NCI-H2196 treated with DMSO at 0.1 percent for 48 hours (cell line): ENCODE measurements around the gene NECAB3.

Source experiments
- DNase-seq: peaks from one replicate; lab custom pipeline; 2025; ENCODE audit not compliant: unreplicated experiment; lab: John Stamatoyannopoulos, UW

Gene NECAB3

GRCh38 chr20:33679758-33680485 is 5.7 kb upstream of the NECAB3 start:
- no peak for DNase-seq

GRCh38 chr20:33677991-33678702 is 3.9 kb upstream of the NECAB3 start:
- DNase-seq, result no peak

- no peak for DNase-seq
Measured at GRCh38 chr20:33676652-33677645, 2.7 kb upstream of the NECAB3 start.

- no peak for DNase-seq
Measured at GRCh38 chr20:33676121-33676520, 1.9 kb upstream of the NECAB3 start.

- no peak for DNase-seq
Measured at GRCh38 chr20:33675136-33675959, 1.1 kb upstream of the NECAB3 start.

GRCh38 chr20:33673410-33674293 is 576 bp downstream of the NECAB3 start:
- DNase-seq, result no peak

- DNase-seq, result no peak
Measured at GRCh38 chr20:33673114-33673409, 1.2 kb downstream of the NECAB3 start.

- no peak for DNase-seq
Measured at GRCh38 chr20:33672426-33673113, 1.7 kb downstream of the NECAB3 start.

- DNase-seq, result no peak
Measured at GRCh38 chr20:33671573-33672288, 2.5 kb downstream of the NECAB3 start.

- no peak for DNase-seq
Measured at GRCh38 chr20:33670715-33671499, 3.3 kb downstream of the NECAB3 start.

- no peak for DNase-seq
Measured at GRCh38 chr20:33669873-33670640, 4.2 kb downstream of the NECAB3 start.

- no peak for DNase-seq
Measured at GRCh38 chr20:33669224-33669623, 5.0 kb downstream of the NECAB3 start.

- no peak for DNase-seq
Measured at GRCh38 chr20:33668466-33669155, 5.6 kb downstream of the NECAB3 start.

GRCh38 chr20:33667676-33668465 is 6.4 kb downstream of the NECAB3 start:
- peak; percentile 75 for DNase-seq

GRCh38 chr20:33667245-33667675 is 7.0 kb downstream of the NECAB3 start:
- no peak for DNase-seq
